Ramos (cell line): ENCODE measurements around the gene SBNO2.

Experiments used
- in situ Hi-C: fragments of 300-500 bp; cut with MboI; formaldehyde crosslinking; loops from one replicate; pipeline ENCODE4 v1.14.3; 2022; ENCODE audit warnings: low sequenced_read_pairs; ENCODE audit not compliant: unreplicated experiment

Gene SBNO2

GRCh38 chr19:1080360-1081161 is 93.5 kb downstream of the SBNO2 start:
- in situ Hi-C loops = no loop called here

- in situ Hi-C loops = no loop called here
Measured at GRCh38 chr19:1079566-1080111, 94.4 kb downstream of the SBNO2 start.

- in situ Hi-C loops = no loop called here
Measured at GRCh38 chr19:1076951-1077350, 97.1 kb downstream of the SBNO2 start.

GRCh38 chr19:1076046-1076386 is 98.1 kb downstream of the SBNO2 start:
- in situ Hi-C loops = no loop called here

DNA sequence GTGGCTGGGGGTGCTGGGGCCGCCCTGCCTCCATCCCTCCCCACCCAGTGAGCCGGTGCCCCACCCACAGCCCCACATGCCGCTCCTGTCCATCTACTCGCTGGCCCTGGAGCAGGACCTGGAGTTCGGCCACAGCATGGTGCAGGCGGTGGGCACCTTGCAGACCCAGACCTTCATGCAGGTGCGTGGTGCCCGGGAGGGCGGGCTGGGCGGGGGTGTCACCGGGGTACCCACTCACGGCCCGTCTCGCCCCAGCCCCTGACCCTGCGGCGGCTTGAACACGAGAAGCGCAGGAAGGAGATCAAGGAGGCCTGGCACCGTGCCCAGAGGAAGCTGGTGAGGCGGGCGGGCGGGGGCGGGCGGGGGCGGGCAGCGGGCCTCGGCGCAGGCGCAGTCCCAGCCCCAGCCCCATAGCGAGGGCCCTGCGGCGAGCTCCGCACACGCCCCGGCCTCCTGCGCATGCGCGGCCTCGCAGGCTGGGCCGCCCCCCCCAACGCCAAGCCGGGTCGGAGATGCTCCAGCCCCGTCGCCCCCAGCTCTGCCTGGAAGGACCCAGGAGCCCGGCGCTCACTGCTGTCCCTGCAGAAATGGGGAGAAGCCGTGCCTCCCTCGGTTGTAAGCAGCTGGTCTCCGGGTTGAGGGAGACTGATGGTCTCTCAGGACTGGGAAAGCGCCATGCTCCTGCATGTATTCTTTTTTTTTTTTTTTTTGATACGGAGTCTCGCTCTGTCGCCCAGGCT is 99.4 kb downstream of the SBNO2 start:
- in situ Hi-C loops = no loop called here

DNA sequence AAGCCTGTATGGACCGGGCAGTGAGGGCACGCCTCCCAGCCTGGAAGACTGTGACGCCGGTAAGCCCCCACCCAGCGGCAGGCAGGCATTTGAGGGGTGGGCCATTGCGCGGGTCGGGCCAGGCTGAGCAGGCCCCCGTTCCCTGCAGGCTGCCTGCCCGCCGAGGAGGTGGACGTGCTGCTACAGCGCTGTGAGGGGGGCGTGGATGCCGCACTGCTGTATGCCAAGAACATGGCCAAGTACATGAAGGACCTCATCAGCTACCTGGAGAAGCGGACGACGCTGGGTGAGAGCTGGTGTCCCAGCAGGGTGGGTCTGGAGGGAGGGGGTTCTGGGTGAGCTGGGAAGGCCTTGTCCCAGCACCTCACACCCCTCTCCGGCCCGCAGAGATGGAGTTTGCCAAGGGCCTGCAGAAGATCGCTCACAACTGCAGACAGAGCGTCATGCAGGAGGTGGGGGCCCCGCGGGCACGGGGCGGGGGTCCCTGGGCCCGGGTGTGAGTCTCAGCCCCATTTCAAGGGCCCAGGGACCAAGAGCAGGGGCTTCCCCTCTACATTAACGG is 100.0 kb downstream of the SBNO2 start:
- in situ Hi-C loops = no loop called here

DNA sequence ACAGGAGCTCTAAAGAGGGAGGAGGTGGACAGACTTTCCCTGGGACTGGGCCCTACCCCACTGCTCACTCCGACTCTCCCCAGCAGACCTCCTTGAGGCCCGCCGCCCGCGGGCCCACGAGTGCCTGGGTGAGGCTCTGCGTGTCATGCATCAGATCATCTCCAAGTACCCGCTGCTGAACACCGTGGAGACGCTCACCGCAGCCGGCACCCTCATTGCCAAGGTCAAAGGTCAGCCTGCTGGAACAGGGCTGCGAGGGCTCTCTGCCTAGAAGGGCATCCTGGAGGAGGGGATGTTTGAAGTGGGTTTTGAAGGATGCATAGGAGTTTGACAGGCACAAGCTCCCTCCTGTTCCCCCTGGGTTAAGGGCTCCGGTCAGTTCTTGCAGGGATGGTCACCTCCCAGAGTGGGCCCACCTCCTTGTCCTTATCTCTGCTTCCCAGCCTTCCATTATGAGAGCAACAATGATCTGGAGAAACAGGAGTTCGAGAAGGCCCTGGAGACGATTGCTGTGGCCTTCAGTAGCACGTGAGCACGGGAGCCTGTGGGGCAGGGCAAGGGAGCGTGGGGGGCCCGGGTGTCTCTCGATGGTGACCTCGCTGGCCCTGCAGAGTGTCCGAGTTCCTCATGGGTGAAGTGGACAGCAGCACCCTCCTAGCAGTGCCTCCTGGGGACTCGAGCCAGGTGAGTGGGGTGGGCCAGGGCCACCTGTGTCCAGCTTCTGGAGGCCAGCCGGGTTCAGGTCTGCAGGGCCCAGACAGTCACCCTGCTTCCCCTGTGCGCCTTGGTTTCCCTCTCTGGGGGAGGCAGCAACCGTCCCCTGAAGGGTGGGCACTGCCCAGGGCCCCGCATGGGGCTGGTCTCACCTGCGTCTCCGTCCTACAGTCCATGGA is 100.8 kb downstream of the SBNO2 start:
- in situ Hi-C loops = no loop called here

GRCh38 chr19:1072371-1073015 is 101.6 kb downstream of the SBNO2 start:
- in situ Hi-C loops = no loop called here

GRCh38 chr19:1070931-1071791 is 102.9 kb downstream of the SBNO2 start:
- in situ Hi-C loops = no loop called here

DNA sequence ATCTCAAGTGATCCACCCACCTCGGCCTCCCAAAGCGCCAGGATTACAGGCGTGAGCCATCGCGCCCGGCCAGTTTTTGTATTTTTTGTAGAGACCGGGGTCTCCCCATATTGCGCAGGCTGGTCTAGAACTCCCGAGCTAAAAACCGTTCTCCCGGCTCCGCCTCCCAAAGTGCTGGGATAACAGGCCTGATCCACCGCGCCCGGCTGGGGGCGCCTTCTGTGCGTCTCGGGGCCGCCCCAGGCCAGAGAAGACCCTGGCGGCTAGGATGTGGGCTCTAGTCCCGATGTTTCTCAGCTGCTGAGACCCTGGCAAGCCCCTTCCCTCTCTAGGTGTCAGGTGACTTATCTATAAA is 103.5 kb downstream of the SBNO2 start:
- in situ Hi-C loops = no loop called here

GRCh38 chr19:1069009-1069779 is 104.9 kb downstream of the SBNO2 start:
- in situ Hi-C loops = no loop called here

- in situ Hi-C loops = no loop called here
Measured at GRCh38 chr19:1068009-1069001, 105.8 kb downstream of the SBNO2 start.

DNA sequence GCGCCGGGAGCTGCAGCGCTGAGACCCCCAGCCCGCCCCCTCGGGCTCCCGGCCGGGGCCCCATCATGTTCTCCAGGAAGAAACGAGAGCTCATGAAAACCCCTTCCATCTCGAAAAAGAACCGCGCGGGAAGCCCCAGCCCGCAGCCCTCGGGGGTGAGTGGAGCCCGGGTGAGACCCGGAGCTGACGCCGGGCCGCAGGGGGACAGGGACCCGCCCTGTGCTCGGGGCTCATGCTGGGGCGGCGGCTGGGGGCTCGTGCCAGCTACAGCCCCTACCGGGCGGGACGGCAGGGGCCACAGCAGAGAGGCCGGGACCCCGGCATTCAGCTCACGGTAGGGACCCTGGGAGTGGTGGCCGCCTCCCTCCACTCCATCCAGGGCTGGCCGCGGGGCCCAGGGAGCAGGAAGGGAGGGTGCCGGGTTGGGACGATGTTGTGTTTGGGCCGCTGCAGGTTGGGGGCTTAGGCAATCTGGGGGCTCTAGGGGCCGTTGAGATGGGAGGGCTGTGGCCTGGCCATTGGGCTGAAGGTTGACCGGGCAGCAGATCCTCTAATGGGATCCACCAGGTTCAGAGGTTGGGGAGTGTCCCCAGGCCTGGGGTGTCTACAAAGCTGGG is 106.6 kb downstream of the SBNO2 start:
- in situ Hi-C loops = no loop called here

DNA sequence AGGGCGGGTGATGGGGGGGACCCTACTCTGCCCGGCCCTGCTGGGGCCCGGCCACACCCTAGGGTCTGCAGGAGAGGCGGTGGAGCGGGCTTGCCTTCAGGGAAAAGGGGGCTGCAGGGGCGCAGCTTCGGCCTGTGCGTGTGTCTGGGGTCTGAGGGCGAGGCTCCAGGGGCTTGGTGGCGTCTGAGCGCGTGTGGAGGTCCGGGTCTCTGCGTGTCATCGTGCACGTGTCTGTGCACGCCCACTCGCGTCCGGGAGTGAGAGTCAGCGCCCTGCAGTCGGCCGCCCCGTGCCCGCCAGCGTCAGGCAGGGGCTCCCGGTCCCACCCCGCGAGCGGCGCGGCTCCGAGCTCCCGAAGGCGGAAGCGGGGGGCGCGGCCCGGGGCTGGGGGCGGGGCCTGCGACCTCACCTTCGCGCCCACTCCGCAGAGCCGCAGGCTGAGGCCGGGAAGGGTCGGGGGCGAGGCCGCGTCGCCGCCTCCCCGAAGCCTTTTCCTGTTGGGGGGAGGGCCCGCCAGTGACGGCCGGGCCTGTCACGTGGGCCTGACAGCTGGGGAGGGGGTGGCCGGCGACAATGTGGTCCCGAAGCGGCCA is 107.2 kb downstream of the SBNO2 start, which contains the start of gene ARHGAP45:
Gene ARHGAP45, plus strand, starts transcription at position 420 of the 593 bp plus-strand sequence. CDS start 239 bp downstream, outside the sequence.
- in situ Hi-C loops = no loop called here

- in situ Hi-C loops = no loop called here
Measured at GRCh38 chr19:1066251-1066747, 107.8 kb downstream of the SBNO2 start.

- in situ Hi-C loops = no loop called here
Measured at GRCh38 chr19:1065606-1066109, 108.4 kb downstream of the SBNO2 start.
